Measurements from ENCODE around the gene ATP9A.
"Not testable (repeated sequence)": the region's sequence is repeated elsewhere in the genome, so short reads cannot be mapped to it uniquely, and the experiment has no call there.

The ATP9A gene

GRCh38 chr20:51575486-51575885, 192.7 kb downstream of the ATP9A start:
- FAIRE-seq = no peak
- TF ChIP-seq SPI1 (IDR thresholded peaks at IDR 0.05; ENCODE audit: low read depth, low read length) = no peak
- TF ChIP-seq POLR2AphosphoS5 (IDR thresholded peaks at IDR 0.05; ENCODE audit: low read depth, low read length) = no peak
- no peak for TF ChIP-seq POU2F2 (IDR thresholded peaks at IDR 0.05; ENCODE audit: low read depth, low read length)
- TF ChIP-seq TAF1 (IDR thresholded peaks at IDR 0.05; ENCODE audit: low read depth, low read length) = no peak
- TF ChIP-seq POLR2A (IDR thresholded peaks at IDR 0.05; ENCODE audit: low read depth, low read length) = no peak
- no peak for TF ChIP-seq PAX5 (IDR thresholded peaks at IDR 0.05; ENCODE audit: insufficient read depth, low read length, severe bottlenecking)
- no peak for DNase-seq (ENCODE audit: insufficient read length, low spot score)

- no peak for FAIRE-seq
- no peak for TF ChIP-seq POLR2A (IDR thresholded peaks at IDR 0.05; ENCODE audit: low read depth, low read length)
- no peak for TF ChIP-seq TAF1 (IDR thresholded peaks at IDR 0.05; ENCODE audit: low read depth, low read length)
- DNase-seq (ENCODE audit: insufficient read length, low spot score) = no peak
Measured at GRCh38 chr20:51574248-51575033, 193.7 kb downstream of the ATP9A start.

- TF ChIP-seq PAX5 (IDR thresholded peaks at IDR 0.05; ENCODE audit: insufficient read depth, low read length, severe bottlenecking) = no peak
- no peak for TF ChIP-seq SPI1 (IDR thresholded peaks at IDR 0.05; ENCODE audit: low read depth, low read length)
- TF ChIP-seq POLR2A (IDR thresholded peaks at IDR 0.05; ENCODE audit: low read depth, low read length) = no peak
- TF ChIP-seq POLR2AphosphoS5 (IDR thresholded peaks at IDR 0.05; ENCODE audit: low read depth, low read length) = no peak
- TF ChIP-seq POU2F2 (IDR thresholded peaks at IDR 0.05; ENCODE audit: low read depth, low read length) = no peak
- no peak for TF ChIP-seq TAF1 (IDR thresholded peaks at IDR 0.05; ENCODE audit: low read depth, low read length)
- DNase-seq (ENCODE audit: insufficient read length, low spot score) (no peak), FAIRE-seq (no peak)
Measured at GRCh38 chr20:51573576-51574243, 194.5 kb downstream of the ATP9A start.

- no peak for FAIRE-seq
- TF ChIP-seq POU2F2 (IDR thresholded peaks at IDR 0.05; ENCODE audit: low read depth, low read length) (no peak), TAF1 (IDR thresholded peaks at IDR 0.05; ENCODE audit: low read depth, low read length) (no peak), PAX5 (IDR thresholded peaks at IDR 0.05; ENCODE audit: insufficient read depth, low read length, severe bottlenecking) (no peak), POLR2A (IDR thresholded peaks at IDR 0.05; ENCODE audit: low read depth, low read length) (no peak), SPI1 (IDR thresholded peaks at IDR 0.05; ENCODE audit: low read depth, low read length) (no peak), POLR2AphosphoS5 (IDR thresholded peaks at IDR 0.05; ENCODE audit: low read depth, low read length) (no peak)
- no peak for DNase-seq (ENCODE audit: insufficient read length, low spot score)
Measured at GRCh38 chr20:51571460-51571794, 196.8 kb downstream of the ATP9A start.

- TF ChIP-seq TAF1 (IDR thresholded peaks at IDR 0.05; ENCODE audit: low read depth, low read length) (no peak), SPI1 (IDR thresholded peaks at IDR 0.05; ENCODE audit: low read depth, low read length) (no peak), POLR2AphosphoS5 (IDR thresholded peaks at IDR 0.05; ENCODE audit: low read depth, low read length) (no peak), POU2F2 (IDR thresholded peaks at IDR 0.05; ENCODE audit: low read depth, low read length) (no peak), POLR2A (IDR thresholded peaks at IDR 0.05; ENCODE audit: low read depth, low read length) (no peak), PAX5 (IDR thresholded peaks at IDR 0.05; ENCODE audit: insufficient read depth, low read length, severe bottlenecking) (no peak)
- no peak for FAIRE-seq
- no peak for DNase-seq (ENCODE audit: insufficient read length, low spot score)
Measured at GRCh38 chr20:51570739-51571459, 197.3 kb downstream of the ATP9A start.

GRCh38 chr20:51569815-51570738, 198.1 kb downstream of the ATP9A start:
- TF ChIP-seq PAX5 (IDR thresholded peaks at IDR 0.05; ENCODE audit: insufficient read depth, low read length, severe bottlenecking) = no peak
- no peak for TF ChIP-seq TAF1 (IDR thresholded peaks at IDR 0.05; ENCODE audit: low read depth, low read length)
- no peak for TF ChIP-seq POLR2AphosphoS5 (IDR thresholded peaks at IDR 0.05; ENCODE audit: low read depth, low read length)
- no peak for TF ChIP-seq POLR2A (IDR thresholded peaks at IDR 0.05; ENCODE audit: low read depth, low read length)
- no peak for TF ChIP-seq POU2F2 (IDR thresholded peaks at IDR 0.05; ENCODE audit: low read depth, low read length)
- no peak for TF ChIP-seq SPI1 (IDR thresholded peaks at IDR 0.05; ENCODE audit: low read depth, low read length)
- FAIRE-seq (no peak), DNase-seq (ENCODE audit: insufficient read length, low spot score) (no peak)

- not testable (repeated sequence) for DNase-seq (ENCODE audit: insufficient read length, low spot score); FAIRE-seq
Measured at GRCh38 chr20:51568533-51568932, 199.7 kb downstream of the ATP9A start.

- no peak for DNase-seq (ENCODE audit: insufficient read length, low spot score)
- no peak for TF ChIP-seq POLR2A (IDR thresholded peaks at IDR 0.05; ENCODE audit: low read depth, low read length)
- no peak for TF ChIP-seq POU2F2 (IDR thresholded peaks at IDR 0.05; ENCODE audit: low read depth, low read length)
- TF ChIP-seq POLR2AphosphoS5 (IDR thresholded peaks at IDR 0.05; ENCODE audit: low read depth, low read length) = no peak
- no peak for TF ChIP-seq TAF1 (IDR thresholded peaks at IDR 0.05; ENCODE audit: low read depth, low read length)
- no peak for TF ChIP-seq PAX5 (IDR thresholded peaks at IDR 0.05; ENCODE audit: insufficient read depth, low read length, severe bottlenecking)
- no peak for TF ChIP-seq SPI1 (IDR thresholded peaks at IDR 0.05; ENCODE audit: low read depth, low read length)
- no peak for FAIRE-seq
Measured at GRCh38 chr20:51567622-51568021, 200.6 kb downstream of the ATP9A start.

- FAIRE-seq (no peak), DNase-seq (ENCODE audit: insufficient read length, low spot score) (no peak)
- no peak for TF ChIP-seq TAF1 (IDR thresholded peaks at IDR 0.05; ENCODE audit: low read depth, low read length)
- TF ChIP-seq PAX5 (IDR thresholded peaks at IDR 0.05; ENCODE audit: insufficient read depth, low read length, severe bottlenecking) = no peak
- no peak for TF ChIP-seq POLR2A (IDR thresholded peaks at IDR 0.05; ENCODE audit: low read depth, low read length)
- no peak for TF ChIP-seq SPI1 (IDR thresholded peaks at IDR 0.05; ENCODE audit: low read depth, low read length)
- no peak for TF ChIP-seq POU2F2 (IDR thresholded peaks at IDR 0.05; ENCODE audit: low read depth, low read length)
- TF ChIP-seq POLR2AphosphoS5 (IDR thresholded peaks at IDR 0.05; ENCODE audit: low read depth, low read length) = no peak
Measured at GRCh38 chr20:51566594-51566993, 201.6 kb downstream of the ATP9A start.
